H9 (cell line): ENCODE data around the gene GPR153. TPM values are rescaled to one million over a fixed set of nuclear protein-coding genes. Genes with fewer than 3 reads are reported as not detected.

Experiments
- DNase-seq: peaks from one replicate; pipeline ENCODE4 v3.0.0-alpha.2; 2017
- H2AFZ ChIP-seq: one replicate; pipeline ENCODE4 v1.6.1; 2013; ENCODE audit warnings: mild to moderate bottlenecking, low read length, control low read depth, moderate library complexity
- H2AK5ac ChIP-seq: 2 replicates; pipeline ENCODE4 v1.6.1; 2013; ENCODE audit warnings: low read length, control low read depth, mixed read lengths; ENCODE audit not compliant: insufficient read length
- H2BK120ac ChIP-seq: one replicate; pipeline ENCODE4 v1.6.1; 2013; ENCODE audit warnings: low read depth, mild to moderate bottlenecking, low read length, control low read depth, inconsistent platforms; ENCODE audit not compliant: poor library complexity, severe bottlenecking
- H2BK12ac ChIP-seq: 2 replicates; pipeline ENCODE4 v1.6.1; 2013; ENCODE audit warnings: low read length, control low read depth, mixed read lengths, low read depth; ENCODE audit not compliant: insufficient read length
- H2BK15ac ChIP-seq: 2 replicates; pipeline ENCODE4 v1.6.1; 2013; ENCODE audit warnings: low read depth, low read length, control low read depth
- H2BK20ac ChIP-seq: one replicate; pipeline ENCODE4 v1.6.1; 2013; ENCODE audit warnings: low read depth, mild to moderate bottlenecking, low read length, control low read depth, inconsistent platforms; ENCODE audit not compliant: poor library complexity, severe bottlenecking
- H2BK5ac ChIP-seq: 2 replicates; pipeline ENCODE4 v1.6.1; 2013; ENCODE audit warnings: low read length, control low read depth, mixed read lengths; ENCODE audit not compliant: insufficient read length
- H3K14ac ChIP-seq: 2 replicates; pipeline ENCODE4 v1.6.1; 2013; ENCODE audit warnings: low read length, control low read depth; ENCODE audit not compliant: insufficient read depth
- H3K18ac ChIP-seq: 2 replicates; pipeline ENCODE4 v1.6.1; 2013; ENCODE audit warnings: low read depth, mild to moderate bottlenecking, mixed read lengths, low read length, control low read depth; ENCODE audit not compliant: insufficient read length
- H3K23ac ChIP-seq: 2 replicates; pipeline ENCODE4 v1.6.1; 2013; ENCODE audit warnings: low read length, control low read depth, mixed read lengths, low read depth; ENCODE audit not compliant: insufficient read length
- H3K23me2 ChIP-seq: 2 replicates; pipeline ENCODE4 v1.6.1; 2013; ENCODE audit warnings: low read depth, mild to moderate bottlenecking, mixed read lengths, low read length, control low read depth; ENCODE audit not compliant: insufficient read length, poor library complexity, severe bottlenecking
- H3K27ac ChIP-seq: 2 replicates; pipeline ENCODE4 v1.5.1; 2013; ENCODE audit warnings: low read length, control low read depth, mixed read lengths, low read depth; ENCODE audit not compliant: insufficient read length
- H3K27me3 ChIP-seq: 2 replicates; pipeline ENCODE4 v1.6.1; 2013; ENCODE audit warnings: low read length, control low read depth, inconsistent platforms; ENCODE audit not compliant: insufficient read depth
- H3K4ac ChIP-seq: 2 replicates; pipeline ENCODE4 v1.6.1; 2013; ENCODE audit warnings: low read depth, mild to moderate bottlenecking, control low read depth, inconsistent platforms, low read length, moderate library complexity
- H3K4me1 ChIP-seq: 2 replicates; pipeline ENCODE4 v1.6.1; 2013; ENCODE audit warnings: low read length, control low read depth, inconsistent platforms; ENCODE audit not compliant: insufficient read depth
- H3K4me2 ChIP-seq: 2 replicates; pipeline ENCODE4 v1.6.1; 2013; ENCODE audit warnings: low read length, control low read depth, mixed read lengths; ENCODE audit not compliant: insufficient read length, insufficient read depth
- H3K56ac ChIP-seq: 2 replicates; pipeline ENCODE4 v1.6.1; 2013; ENCODE audit warnings: low read depth, mild to moderate bottlenecking, mixed read lengths, low read length, control low read depth; ENCODE audit not compliant: insufficient read length
- H3K79me1 ChIP-seq: 2 replicates; pipeline ENCODE4 v1.6.1; 2013; ENCODE audit warnings: low read depth, mild to moderate bottlenecking, moderate library complexity, low read length, control low read depth, inconsistent platforms; ENCODE audit not compliant: insufficient read depth, poor library complexity, severe bottlenecking
- H3K79me2 ChIP-seq: 2 replicates; pipeline ENCODE4 v1.6.1; 2013; ENCODE audit warnings: low read length, control low read depth, inconsistent platforms; ENCODE audit not compliant: insufficient read depth
- H3K9ac ChIP-seq: 2 replicates; pipeline ENCODE4 v1.6.1; 2013; ENCODE audit warnings: low read length, control low read depth, mixed read lengths; ENCODE audit not compliant: insufficient read length; ENCODE audit errors: extremely low read depth
- H3K9me3 ChIP-seq: one replicate; pipeline ENCODE4 v1.6.1; 2013; ENCODE audit warnings: low read depth, low read length, inconsistent platforms; ENCODE audit not compliant: control insufficient read depth
- H3T11ph ChIP-seq: one replicate; pipeline ENCODE4 v1.6.1; 2013; ENCODE audit warnings: mild to moderate bottlenecking, low read length, control low read depth, inconsistent platforms
- H4K20me1 ChIP-seq: one replicate; pipeline ENCODE4 v1.6.1; 2013; ENCODE audit not compliant: control insufficient read depth, insufficient read length, insufficient read depth
- H4K5ac ChIP-seq: 2 replicates; pipeline ENCODE4 v1.6.1; 2013; ENCODE audit warnings: low read depth, mild to moderate bottlenecking, mixed read lengths, low read length, control low read depth; ENCODE audit not compliant: insufficient read length
- H4K8ac ChIP-seq: replicated peaks from 2 replicates; pipeline ENCODE4 v1.6.1; 2013; ENCODE audit warnings: low read length, control low read depth, mixed read lengths, low read depth; ENCODE audit not compliant: insufficient read length
- H4K91ac ChIP-seq: 2 replicates; pipeline ENCODE4 v1.6.1; 2013; ENCODE audit warnings: low read depth, mild to moderate bottlenecking, moderate library complexity, mixed read lengths, low read length, control low read depth; ENCODE audit not compliant: insufficient read length
- H3K27ac Mint-ChIP-seq, 3 experiments: 2 replicates in 2 of 3; 3 replicates in 1 of 3; pipeline ENCODE4 v1.8.0; 2020 to 2021; ENCODE audit warnings: mixed read lengths in 3 of 3, mild to moderate bottlenecking in 1 of 3, moderate library complexity in 1 of 3
- H3K27me3 Mint-ChIP-seq: 2 replicates; pipeline ENCODE4 v1.8.0; 2021; ENCODE audit warnings: low read depth, mild to moderate bottlenecking, moderate library complexity, mixed read lengths
- H3K36me3 Mint-ChIP-seq, 3 experiments: 2 replicates in 2 of 3; 3 replicates in 1 of 3; pipeline ENCODE4 v1.8.0; 2020 to 2021; ENCODE audit warnings: low read depth in 3 of 3, mixed read lengths in 3 of 3; ENCODE audit not compliant: insufficient read depth in 1 of 3
- H3K4me1 Mint-ChIP-seq, 2 experiments: 2 replicates each; pipeline ENCODE4 v1.8.0; 2020; ENCODE audit warnings: mixed read lengths in 2 of 2
- H3K4me3 Mint-ChIP-seq, 2 experiments: 2 replicates in 1 of 2; 3 replicates in 1 of 2; pipeline ENCODE4 v1.8.0; 2020 to 2021; ENCODE audit warnings: mild to moderate bottlenecking in 2 of 2, mixed read lengths in 2 of 2, moderate library complexity in 1 of 2
- H3K9me3 Mint-ChIP-seq, 2 experiments: 2 replicates in 1 of 2; 3 replicates in 1 of 2; pipeline ENCODE4 v1.8.0; 2020; ENCODE audit warnings: mild to moderate bottlenecking in 2 of 2, mixed read lengths in 2 of 2, moderate library complexity in 1 of 2
- WGBS: extraction: QIAGEN DNeasy Blood & Tissue Kit; methylation state at CpG from one replicate; pipeline ENCODE4 v1.1.7; 2013; ENCODE audit warnings: missing lambda C conversion rate, low lambda C conversion rate, mixed read lengths; ENCODE audit not compliant: insufficient read length; ENCODE audit errors: extremely low coverage; 5-methylcytosine and 5-hydroxymethylcytosine counted together
- total RNA-seq: library from RNA; stranded (reverse); gene quantifications from 2 replicates; pipeline ENCODE4 v1.2.1, GENCODE V29; 2021
- TF ChIP-seq, protein P1 (sequence below): fragments of 200-600 bp; sonication (generic); conservative IDR thresholded peaks from 3 replicates; pipeline ENCODE4 v1.8.0; 2021; ENCODE audit warnings: antibody characterized with exemption, mild to moderate bottlenecking

The GPR153 gene
- total RNA-seq, 1 experiment from 2014 or later, result 8.9 TPM

DNA sequence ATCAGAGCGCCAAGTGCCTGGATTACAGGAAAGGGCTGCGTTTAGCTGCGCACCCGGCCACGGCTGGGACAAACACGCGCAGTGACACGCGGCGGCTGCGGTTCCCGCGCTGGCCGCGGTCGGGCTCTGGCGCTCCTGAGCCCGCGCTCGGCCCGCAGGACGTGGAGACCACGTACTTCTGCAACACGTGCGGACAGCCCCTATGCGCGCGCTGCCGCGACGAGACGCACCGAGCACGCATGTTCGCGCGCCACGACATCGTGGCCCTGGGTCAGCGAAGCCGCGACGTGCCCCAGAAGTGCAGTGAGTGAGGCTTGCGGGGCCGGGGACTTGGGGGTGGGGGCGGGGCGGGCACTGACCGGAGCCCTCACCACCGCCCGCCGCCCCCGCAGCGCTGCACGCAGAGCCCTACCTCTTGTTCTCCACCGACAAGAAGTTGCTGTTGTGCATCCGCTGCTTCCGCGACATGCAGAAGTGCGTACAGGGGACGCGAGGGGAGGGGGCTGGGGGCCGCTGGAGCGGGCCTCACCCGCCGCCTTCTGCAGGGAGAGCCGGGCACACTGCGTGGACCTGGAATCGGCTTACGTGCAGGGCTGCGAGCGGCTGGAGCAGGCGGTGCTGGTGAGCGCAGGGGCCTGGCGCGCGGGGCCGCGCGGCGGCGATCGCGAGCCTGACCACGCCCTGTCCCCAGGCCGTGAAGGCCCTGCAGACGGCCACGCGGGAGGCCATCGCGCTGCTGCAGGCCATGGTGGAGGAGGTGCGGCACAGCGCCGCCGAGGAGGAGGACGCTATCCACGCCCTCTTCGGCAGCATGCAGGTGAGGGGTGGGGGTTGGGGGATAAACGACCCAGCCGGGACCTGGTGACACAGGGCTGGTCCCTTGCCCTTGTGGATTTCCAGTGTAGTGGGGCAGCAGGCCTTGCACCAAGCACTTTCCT, 51.9 kb downstream of the GPR153 start:
- Histone ChIP-seq H2BK120ac (no peak overlapping the region), H4K8ac (no peak overlapping the region), H3K4me2 (peak overlapping the region; percentile 34), H3K18ac (no peak overlapping the region), H3K23ac (no peak overlapping the region), H2BK12ac (no peak overlapping the region), H4K5ac (no peak overlapping the region), H4K20me1 (no peaks in the 10 kb centered on the region), H3K14ac (no peak overlapping the region; the same call in 1 of the 2 replicates), H2BK5ac (no peak overlapping the region), H3K79me2 (no peaks in the 10 kb centered on the region), H3K27me3 (no peaks in the 10 kb centered on the region; the same call in 1 of the 2 replicates), H3K23me2 (peaks cover 19% of the 10 kb centered on the region), H3K4ac (no peak overlapping the region), H3K4me1 (no peaks in the 10 kb centered on the region), H3K27ac (no peak overlapping the region), H3K9ac (no peak overlapping the region), H2BK20ac (no peak overlapping the region), H3K56ac (no peak overlapping the region), H2AFZ (no peak overlapping the region), H3K9me3 (no peaks in the 10 kb centered on the region), H4K91ac (no peak overlapping the region), H3T11ph (no peak overlapping the region), H2AK5ac (no peak overlapping the region), H3K79me1 (no peaks in the 10 kb centered on the region), H2BK15ac (no peak overlapping the region)
- TF ChIP-seq, protein P1, sequence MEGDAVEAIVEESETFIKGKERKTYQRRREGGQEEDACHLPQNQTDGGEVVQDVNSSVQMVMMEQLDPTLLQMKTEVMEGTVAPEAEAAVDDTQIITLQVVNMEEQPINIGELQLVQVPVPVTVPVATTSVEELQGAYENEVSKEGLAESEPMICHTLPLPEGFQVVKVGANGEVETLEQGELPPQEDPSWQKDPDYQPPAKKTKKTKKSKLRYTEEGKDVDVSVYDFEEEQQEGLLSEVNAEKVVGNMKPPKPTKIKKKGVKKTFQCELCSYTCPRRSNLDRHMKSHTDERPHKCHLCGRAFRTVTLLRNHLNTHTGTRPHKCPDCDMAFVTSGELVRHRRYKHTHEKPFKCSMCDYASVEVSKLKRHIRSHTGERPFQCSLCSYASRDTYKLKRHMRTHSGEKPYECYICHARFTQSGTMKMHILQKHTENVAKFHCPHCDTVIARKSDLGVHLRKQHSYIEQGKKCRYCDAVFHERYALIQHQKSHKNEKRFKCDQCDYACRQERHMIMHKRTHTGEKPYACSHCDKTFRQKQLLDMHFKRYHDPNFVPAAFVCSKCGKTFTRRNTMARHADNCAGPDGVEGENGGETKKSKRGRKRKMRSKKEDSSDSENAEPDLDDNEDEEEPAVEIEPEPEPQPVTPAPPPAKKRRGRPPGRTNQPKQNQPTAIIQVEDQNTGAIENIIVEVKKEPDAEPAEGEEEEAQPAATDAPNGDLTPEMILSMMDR, result peak; percentile 51
- no CpG with 5 or more reads among the region's 99 CpGs for WGBS
- peaks cover 7 to 27% of the 10 kb centered on the region in 2 experiments for H3K4me1 Mint-ChIP-seq
- H3K27ac Mint-ChIP-seq, result no peak overlapping the region; a peak in 1 of 7 replicates
- peak; percentile 61 for DNase-seq
- H3K36me3 Mint-ChIP-seq, result no peaks in the 10 kb centered on the region; a peak in 1 of 7 replicates
- H3K4me3 Mint-ChIP-seq, result peak overlapping the region; percentile 50 to 74
- no peaks in the 10 kb centered on the region for H3K9me3 Mint-ChIP-seq
- peaks cover 44% of the 10 kb centered on the region for H3K27me3 Mint-ChIP-seq
